Stomach (tissue), 9 donors: ENCODE measurements around the gene SULF2. TPM values are rescaled to one million over a fixed set of nuclear protein-coding genes. Genes with fewer than 3 reads are reported as not detected.
A peak's percentile ranks its signal among the peaks of the same experiment; 100 is the strongest.

Experiments
- DNase-seq, 2 donors: peaks; one replicate each; pipeline versions ENCODE4 v3.0.0 to v3.0.0-alpha.2; 2013 to 2019
- H3K27ac ChIP-seq, 5 donors: fragments of 200-600 bp in 4 of 5; sonication (generic) in 4 of 5; one replicate each; pipeline ENCODE4 v1.5.1; 2013 to 2019; ENCODE audit warnings: mild to moderate bottlenecking in 1 of 5, moderate library complexity in 1 of 5
- H3K27me3 ChIP-seq, 3 donors: fragments of 200-600 bp; sonication (generic); one replicate each; pipeline ENCODE4 v1.5.1; 2017 to 2019; ENCODE audit warnings: mixed run types in 1 of 3
- H3K36me3 ChIP-seq, 4 donors: fragments of 200-600 bp; sonication (generic); 1 replicate in 3 of 4; 2 replicates in 1 of 4; pipeline ENCODE4 v1.5.1; 2016 to 2019
- H3K4me1 ChIP-seq, 4 donors: fragments of 200-600 bp; sonication (generic); one replicate each; pipeline ENCODE4 v1.5.1; 2016 to 2019
- H3K4me3 ChIP-seq, 4 donors: fragments of 200-600 bp; sonication (generic) in 3 of 4; one replicate each; pipeline ENCODE4 v1.5.1; 2016 to 2019; ENCODE audit warnings: mild to moderate bottlenecking in 1 of 4
- H3K9me3 ChIP-seq, 4 donors: fragments of 200-600 bp; sonication (generic); one replicate each; pipeline ENCODE4 v1.5.1; 2016 to 2019
- CTCF ChIP-seq, 7 experiments: fragments of 450-650 bp in 4 of 7; fragments of 200-600 bp in 3 of 7; sonication (generic) in 3 of 7; IDR thresholded peaks; one replicate each; pipeline ENCODE4 v1.5.1; 2016 to 2019; ENCODE audit warnings: antibody characterized with exemption in 7 of 7, control low read depth in 2 of 7, mild to moderate bottlenecking in 1 of 7
- EP300 ChIP-seq: sonication (generic); formaldehyde crosslinking; IDR thresholded peaks from one replicate; pipeline ENCODE4 v1.6.1; 2017; ENCODE audit warnings: antibody characterized with exemption
- POLR2A ChIP-seq, 4 donors: fragments of 450-650 bp; IDR thresholded peaks; one replicate each; pipeline ENCODE4 v1.6.1; 2016; ENCODE audit warnings: antibody characterized with exemption in 4 of 4, control low read depth in 2 of 4, mild to moderate bottlenecking in 1 of 4, moderate library complexity in 1 of 4
- POLR2AphosphoS5 ChIP-seq, 3 donors: sonication (generic); formaldehyde crosslinking; IDR thresholded peaks; one replicate each; pipeline ENCODE4 v1.6.1; 2016; ENCODE audit warnings: antibody characterized with exemption in 3 of 3
- WGBS, 5 donors: extraction: QIAGEN DNeasy Blood & Tissue Kit in 3 of 5; methylation state at CpG; one replicate each; pipeline versions ENCODE4 v1.1.5 to v1.1.7; 2013 to 2018; 5-methylcytosine and 5-hydroxymethylcytosine counted together
- intact Hi-C: fragments of 100-400 bp; cut with DNase I; formaldehyde crosslinking; loops from one replicate; pipeline ENCODE4 v1.15.1; 2023; ENCODE audit warnings: low total_unique reads
- polyA plus RNA-seq, 3 donors: library from polyadenylated mRNA; stranded (reverse); fragments of 200-250 nt; gene quantifications; one replicate each; pipeline ENCODE4 v1.2.3, GENCODE V29; 2013
- total RNA-seq, 5 donors: library from RNA; depleted of rRNA; stranded (reverse); fragments of >200 nt; gene quantifications; one replicate each; pipeline versions ENCODE4 v1.1.0 to v1.2.3, GENCODE V29; 2014 to 2016
- donor health status: healthy with polysubstance abuse.
- donor health status: Bipolar disorder and iron deficiency.
- donor health status: healthy.

Gene SULF2
- total and polyA plus RNA-seq, 8 donors: 9.0 to 226 (median 27.3) TPM

- Histone ChIP-seq H3K36me3 (peaks cover 0 to 44% (median 15%) of the 10 kb centered on the region in 4 donors), H3K27ac (no peak overlapping the region), H3K9me3 (no peaks in the 10 kb centered on the region), H3K4me1 (peaks cover 0 to 6% (median 3%) of the 10 kb centered on the region in 4 donors), H3K4me3 (no peak overlapping the region), H3K27me3 (no peaks in the 10 kb centered on the region)
- no peak for DNase-seq
- 92 to 98% (median 94%) methylated on average over 4 of the region's 4 CpGs for WGBS, 5 donors
- intact Hi-C loops: loop anchor here (5.0 kb wide), 1 partner anchor 943 kb away; no protein-coding TSS in a partner anchor
- TF ChIP-seq EP300 (no peak), POLR2AphosphoS5 (IDR thresholded peaks at IDR 0.05) (no peak), CTCF (IDR thresholded peaks at IDR 0.05) (no peak), POLR2A (IDR thresholded peaks at IDR 0.05) (no peak)
These were observed 105.8 kb downstream of the SULF2 start for GRCh38 chr20:47679462-47679861.

- peaks cover 0 to 35% (median 11%) of the 10 kb centered on the region in 4 donors for H3K36me3 ChIP-seq
- no peak overlapping the region for H3K4me3 ChIP-seq
- H3K9me3 ChIP-seq: no peaks in the 10 kb centered on the region
- DNase-seq: no peak
- H3K27ac ChIP-seq: no peak overlapping the region
- no peak for TF ChIP-seq CTCF (IDR thresholded peaks at IDR 0.05)
- no peak for TF ChIP-seq EP300
- H3K4me1 ChIP-seq: peaks cover 0 to 6% (median 3%) of the 10 kb centered on the region in 4 donors
- H3K27me3 ChIP-seq: no peaks in the 10 kb centered on the region
- 87 to 97% (median 95%) methylated on average over 16 to 17 of the region's 17 CpGs for WGBS, 5 donors
- intact Hi-C loops: loop anchor here (5.0 kb wide), 1 partner anchor 944 kb away; no protein-coding TSS in a partner anchor
These were observed 106.7 kb downstream of the SULF2 start for GRCh38 chr20:47678536-47678935.

DNA sequence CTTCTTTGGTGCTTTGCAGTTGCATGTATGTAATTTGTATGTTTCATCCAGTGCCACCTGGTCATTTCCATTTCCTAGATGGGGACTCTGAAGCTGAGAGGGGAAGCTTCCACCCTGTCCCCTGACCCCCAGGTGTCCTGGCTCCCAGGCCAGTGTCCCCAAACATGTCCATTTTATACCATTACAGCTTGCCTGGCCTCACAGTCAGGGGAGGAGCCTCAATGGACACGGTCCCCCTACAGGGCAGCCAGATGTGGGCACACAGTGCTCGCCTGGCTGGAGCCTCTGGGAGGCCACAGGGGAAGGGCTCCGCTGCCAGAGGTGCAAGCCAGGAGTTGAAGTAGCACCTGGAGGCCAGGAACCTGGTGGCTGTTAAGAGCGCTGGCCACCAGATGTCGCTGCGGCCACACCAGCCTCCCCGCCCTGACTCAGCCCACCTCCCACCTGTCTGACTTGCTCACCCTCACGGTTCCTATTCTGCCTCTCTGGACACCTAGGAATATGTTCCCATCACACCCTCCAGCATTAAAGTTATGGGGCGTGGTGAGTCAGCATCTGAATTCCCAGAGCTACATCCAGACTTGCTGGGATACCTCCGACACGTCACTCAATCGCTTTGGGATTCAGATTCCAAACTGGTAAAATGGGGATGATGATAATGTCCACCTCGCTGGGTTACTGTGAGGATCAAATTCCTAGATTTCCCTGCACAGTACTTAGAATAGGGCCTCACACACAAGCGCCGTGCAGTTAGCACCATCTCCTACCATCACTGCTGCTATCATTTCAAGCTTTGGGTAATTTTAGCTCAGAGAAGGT is 107.4 kb downstream of the SULF2 start:
- no peaks in the 10 kb centered on the region for H3K9me3 ChIP-seq
- intact Hi-C loops: loop anchor here (5.0 kb wide), 1 partner anchor 944 kb away; no protein-coding TSS in a partner anchor
- DNase-seq: peak; percentile 64 to 87
- 40 to 55% (median 42%) methylated on average over 13 to 15 of the region's 15 CpGs for WGBS, 5 donors
- no peaks in the 10 kb centered on the region for H3K27me3 ChIP-seq
- TF ChIP-seq CTCF (IDR thresholded peaks at IDR 0.05) (peak in 5 of 7 experiments; percentile 43 to 73 (median 68)), POLR2AphosphoS5 (IDR thresholded peaks at IDR 0.05) (no peak)
- no peak overlapping the region for H3K4me3 ChIP-seq
- H3K4me1 ChIP-seq: peaks cover 0 to 6% (median 2%) of the 10 kb centered on the region in 4 donors
- peaks cover 0 to 29% (median 11%) of the 10 kb centered on the region in 4 donors for H3K36me3 ChIP-seq
- no peak overlapping the region for H3K27ac ChIP-seq

- no peak for TF ChIP-seq POLR2AphosphoS5 (IDR thresholded peaks at IDR 0.05)
- WGBS, 5 donors: 72 to 86% (median 84%) methylated on average over 16 to 18 of the region's 18 CpGs
- peaks cover 0 to 29% (median 12%) of the 10 kb centered on the region in 4 donors for H3K36me3 ChIP-seq
- H3K27me3 ChIP-seq: no peaks in the 10 kb centered on the region
- H3K4me3 ChIP-seq: no peak overlapping the region
- H3K4me1 ChIP-seq: no peaks in the 10 kb centered on the region
- no peak overlapping the region for H3K27ac ChIP-seq
- DNase-seq: no peak
- H3K9me3 ChIP-seq: no peaks in the 10 kb centered on the region
- intact Hi-C loops: loop anchor here (5.0 kb wide), 1 partner anchor 945 kb away; no protein-coding TSS in a partner anchor
These were observed 108.2 kb downstream of the SULF2 start for GRCh38 chr20:47676912-47677634.
